ENCODE results near the gene TMEM82.

Gene TMEM82

DNA sequence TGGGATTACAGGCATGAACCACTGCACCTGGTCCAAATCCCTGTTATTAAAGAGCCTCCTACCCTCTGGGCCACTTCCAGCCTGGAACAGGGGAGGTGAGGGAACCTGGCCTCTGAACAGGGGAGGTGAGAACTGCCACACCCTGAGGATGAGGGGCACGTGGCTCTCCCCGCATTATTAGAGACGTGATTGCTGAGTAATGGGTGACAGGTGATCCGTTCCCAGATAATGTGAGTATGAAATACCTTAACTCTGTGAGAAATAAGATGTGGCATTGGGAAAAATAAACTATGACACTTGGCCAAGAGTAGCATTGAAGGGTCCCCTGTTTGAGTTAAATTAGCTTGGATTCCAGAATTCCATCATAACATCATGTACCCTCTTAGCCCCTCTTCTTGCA, 19.9 kb upstream of the TMEM82 start:
- no peak for DNase-seq

DNA sequence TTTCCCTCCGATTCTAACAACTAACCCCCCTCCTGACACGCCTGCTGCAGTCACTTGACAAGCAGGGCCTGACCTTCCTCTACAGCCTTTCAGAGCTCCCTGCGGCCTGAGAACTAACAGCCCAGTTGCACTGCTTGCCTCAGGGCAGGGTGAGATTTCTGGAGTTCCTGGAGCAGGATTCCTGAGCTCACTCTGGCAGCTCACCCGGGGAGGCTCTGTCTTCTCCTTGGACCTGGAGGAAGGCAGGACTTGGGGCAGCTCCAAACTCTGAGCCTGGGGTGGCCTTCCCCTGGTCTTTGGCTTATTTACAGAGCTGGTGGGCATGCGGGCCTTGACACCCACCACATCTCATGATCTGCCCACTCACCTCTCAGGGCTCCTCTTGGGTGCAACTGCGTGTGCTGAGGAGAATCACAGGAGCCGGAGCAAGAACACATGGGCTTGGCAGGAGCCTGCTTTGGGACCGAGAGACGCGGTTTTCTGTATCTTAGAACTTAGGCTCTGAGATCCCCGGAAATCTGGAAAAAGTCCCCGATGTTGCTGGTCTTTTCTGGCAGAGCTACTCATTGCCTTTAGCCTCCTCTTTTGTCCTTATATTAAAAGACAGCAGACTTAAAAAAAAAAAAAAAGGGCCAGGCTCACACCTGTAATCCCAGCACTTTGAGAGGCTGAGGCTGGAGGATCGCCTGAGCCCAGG, 19.3 kb upstream of the TMEM82 start:
- no peak for DNase-seq

DNA sequence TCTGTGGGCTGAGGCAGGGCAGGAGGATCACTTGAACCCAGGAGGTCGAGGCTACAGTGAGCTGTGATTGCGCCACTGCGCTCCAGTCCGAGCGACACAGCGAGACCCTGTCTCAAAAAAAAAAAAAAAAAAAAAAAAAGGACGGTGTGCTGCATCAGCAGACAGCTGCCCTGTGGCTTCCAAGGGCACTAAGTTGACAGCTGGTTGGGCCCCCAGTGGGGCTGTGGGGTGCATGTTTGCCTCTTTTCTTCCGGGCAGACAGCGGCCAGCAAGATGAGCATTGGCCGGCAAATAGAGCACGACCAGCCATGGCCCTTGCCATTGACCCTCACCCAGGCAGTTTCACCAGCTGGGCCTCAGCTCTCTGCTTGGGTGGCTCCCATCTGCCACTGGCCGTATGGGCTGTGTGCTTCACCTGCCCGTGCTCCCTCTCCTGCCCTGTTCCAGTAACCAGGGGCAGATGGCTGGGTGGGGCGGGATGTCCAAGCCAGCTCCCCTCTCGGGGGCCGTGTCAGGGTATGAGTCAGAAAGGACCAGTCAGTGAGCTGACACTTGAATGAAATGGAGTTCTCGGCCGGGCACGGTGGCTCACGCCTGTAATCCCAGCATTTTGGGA, 18.6 kb upstream of the TMEM82 start:
- DNase-seq, result no peak

DNA sequence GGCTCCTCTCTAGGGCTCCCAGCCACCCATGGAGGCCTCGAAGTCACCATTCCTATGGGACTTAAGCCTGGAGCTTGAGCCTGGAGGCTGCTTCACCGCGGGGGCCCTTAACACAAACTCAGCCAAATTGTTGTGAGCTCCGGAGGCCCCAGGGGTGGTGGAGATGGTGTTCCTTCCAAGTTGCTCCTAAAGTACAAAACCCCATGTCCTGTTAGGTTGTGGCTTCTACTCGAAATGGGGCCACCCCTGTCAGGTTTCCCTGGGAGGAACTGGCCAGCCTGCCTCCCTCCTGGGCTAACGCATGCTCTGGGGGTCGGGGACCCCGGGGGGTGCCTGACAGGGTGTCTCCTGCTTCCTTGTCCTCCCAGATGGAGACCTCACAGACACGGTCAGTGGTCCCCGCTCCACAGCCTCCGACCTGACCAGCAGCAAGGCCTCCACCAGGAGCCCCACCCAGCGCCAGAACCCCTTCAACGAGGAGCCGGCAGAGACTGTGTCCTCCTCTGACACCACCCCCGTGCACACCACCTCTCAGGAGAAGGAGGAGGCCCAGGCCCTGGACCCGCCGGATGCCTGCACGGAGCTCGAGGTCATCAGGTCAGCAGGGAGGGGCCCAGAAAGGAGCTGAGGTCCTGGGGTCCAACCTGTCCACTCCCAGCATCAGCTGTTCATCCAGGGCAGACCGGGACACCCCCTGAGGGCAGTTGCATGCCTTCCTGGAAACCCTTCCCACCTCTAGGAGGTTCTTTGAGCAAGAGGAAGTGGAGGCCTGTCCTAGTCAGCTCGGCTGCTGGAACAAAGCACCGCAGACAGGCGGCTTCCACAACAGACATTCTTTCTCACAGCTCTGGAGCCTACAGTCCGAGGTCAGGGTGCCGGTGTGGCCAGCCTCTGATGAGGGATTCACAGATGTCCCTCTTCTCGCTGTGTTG, 17.1 kb upstream of the TMEM82 start:
- DNase-seq, result no peak

DNA sequence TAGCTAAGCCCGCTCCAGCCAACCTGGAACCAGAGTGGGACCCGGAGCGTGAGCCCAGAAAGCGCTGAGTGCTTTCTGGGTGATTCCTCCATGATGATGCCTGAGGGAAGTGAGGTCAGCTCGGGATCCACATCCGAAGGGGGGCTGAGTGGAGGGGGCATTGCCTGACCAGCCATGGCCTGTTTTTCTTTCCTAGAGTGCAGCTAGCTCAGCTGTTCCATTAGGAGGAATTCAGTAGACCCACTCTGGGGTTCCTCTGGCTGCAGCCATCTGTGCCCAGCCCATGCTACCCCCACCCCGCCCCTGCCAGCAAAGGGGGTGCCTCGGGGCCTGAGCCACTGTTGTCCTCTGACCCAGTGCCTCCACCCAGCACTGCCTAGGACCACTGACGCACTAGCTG, 15.8 kb upstream of the TMEM82 start:
- DNase-seq, result no peak

DNA sequence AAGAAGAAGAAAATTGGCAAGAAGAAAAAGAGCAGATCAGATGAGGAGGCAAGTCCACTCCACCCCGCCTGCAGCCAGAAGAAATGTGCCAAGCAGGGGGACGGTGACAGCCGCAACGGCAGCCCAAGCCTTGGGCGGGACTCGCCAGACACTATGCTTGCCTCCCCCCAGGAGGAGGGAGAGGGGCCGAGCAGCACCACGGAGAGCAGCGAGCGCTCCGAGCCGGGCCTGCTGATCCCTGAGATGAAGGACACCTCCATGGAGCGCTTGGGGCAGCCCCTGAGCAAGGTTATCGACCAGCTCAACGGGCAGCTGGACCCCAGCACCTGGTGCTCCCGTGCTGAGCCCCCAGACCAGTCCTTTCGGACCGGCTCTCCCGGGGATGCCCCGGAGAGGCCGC, 15.3 kb upstream of the TMEM82 start:
- no peak for DNase-seq

DNA sequence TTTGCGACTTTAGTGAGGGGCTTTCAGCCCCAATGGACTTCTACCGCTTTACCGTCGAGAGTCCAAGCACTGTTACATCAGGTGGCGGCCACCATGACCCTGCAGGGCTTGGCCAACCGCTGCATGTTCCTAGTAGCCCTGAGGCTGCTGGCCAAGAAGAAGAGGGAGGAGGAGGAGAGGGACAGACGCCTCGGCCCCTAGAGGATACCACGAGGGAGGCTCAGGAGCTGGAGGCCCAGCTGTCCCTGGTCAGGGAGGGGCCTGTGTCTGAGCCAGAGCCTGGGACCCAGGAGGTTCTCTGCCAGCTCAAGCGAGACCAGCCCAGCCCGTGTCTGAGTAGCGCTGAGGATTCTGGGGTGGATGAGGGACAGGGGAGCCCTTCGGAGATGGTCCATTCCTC, 14.9 kb upstream of the TMEM82 start:
- DNase-seq, result no peak

DNA sequence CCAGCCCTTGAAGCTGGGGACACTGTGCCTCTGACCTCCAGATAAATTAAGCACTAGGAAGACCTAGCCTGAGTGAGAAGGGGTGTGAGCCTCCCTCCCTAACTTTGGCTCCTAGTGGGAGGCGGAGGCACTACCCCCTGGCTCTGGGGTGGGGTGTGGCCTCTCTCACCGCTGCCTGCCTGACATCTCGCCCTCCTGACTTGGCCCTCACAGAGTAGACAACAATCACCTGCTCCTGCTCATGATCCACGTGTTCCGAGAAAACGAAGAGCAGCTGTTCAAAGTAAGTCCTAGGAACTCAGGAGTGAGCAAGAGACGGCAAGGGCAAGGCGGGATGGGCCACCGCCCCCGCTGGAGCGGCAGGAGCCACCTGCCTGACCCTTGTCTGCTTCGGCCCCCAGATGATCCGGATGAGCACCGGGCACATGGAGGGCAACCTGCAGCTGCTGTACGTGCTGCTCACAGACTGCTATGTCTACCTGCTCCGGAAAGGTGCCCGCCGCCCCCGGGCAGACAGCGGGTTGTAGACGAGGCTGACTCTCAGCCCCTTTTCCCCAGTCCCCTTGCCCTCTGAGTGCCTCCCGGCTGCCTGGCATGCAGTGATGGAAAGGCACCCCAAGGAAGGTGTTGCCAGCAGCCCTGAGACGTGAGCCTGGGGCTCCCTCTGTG, 14.3 kb upstream of the TMEM82 start:
- DNase-seq, result no peak

DNA sequence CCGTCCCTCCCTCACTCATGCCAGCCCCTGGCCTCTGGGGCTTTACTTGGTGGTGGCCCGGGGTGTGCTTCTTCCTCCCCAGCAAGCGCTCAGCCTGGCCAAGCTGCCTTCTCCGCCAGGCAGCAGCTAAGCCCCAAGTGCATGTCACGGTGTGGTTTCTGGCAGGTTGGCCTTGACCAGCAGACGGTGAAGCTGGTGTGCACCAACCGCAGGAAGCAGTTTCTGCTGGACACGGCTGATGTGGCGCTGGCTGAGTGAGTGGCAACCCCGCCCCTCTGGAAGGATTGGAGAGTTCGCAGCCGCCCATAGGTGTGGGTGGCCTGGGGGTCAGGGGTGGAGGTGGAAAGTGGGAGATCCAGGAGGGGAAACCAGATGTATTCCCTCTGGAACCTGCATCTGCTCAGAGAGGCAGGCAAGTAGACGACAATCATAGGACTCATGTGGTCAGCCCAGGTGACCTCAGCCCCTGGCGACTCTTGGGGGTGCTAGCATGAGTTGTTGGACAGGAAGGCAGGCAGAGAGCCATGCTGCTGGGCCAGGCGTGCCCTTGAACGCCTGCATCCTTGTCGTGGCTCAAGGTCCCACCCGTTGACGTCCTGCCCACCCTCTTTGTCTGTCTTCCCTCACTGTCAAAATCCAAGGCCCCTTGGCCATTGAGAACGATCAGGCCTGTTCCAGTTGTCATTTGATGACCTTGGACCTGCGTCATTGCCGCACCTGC, 13.2 kb upstream of the TMEM82 start:
- no peak for DNase-seq

DNA sequence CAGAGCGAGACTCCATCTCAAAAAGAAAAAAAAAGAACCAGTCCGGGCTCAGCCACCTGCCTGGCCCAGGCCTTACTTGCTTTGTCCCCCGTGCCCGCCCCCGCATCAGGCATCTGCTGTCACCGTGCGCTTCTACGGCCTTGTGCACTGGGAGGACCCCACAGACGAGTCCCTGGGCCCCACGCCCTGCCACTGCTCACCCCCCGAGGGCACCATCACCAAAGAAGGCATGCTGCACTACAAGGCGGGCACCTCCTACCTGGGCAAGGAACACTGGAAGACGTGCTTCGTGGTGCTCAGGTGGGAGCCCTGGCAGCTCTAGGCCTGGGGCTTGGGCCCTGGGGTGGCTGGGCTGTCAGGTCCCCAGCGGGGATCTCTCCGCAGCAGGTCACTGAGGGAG, 11.9 kb upstream of the TMEM82 start:
- no peak for DNase-seq

DNA sequence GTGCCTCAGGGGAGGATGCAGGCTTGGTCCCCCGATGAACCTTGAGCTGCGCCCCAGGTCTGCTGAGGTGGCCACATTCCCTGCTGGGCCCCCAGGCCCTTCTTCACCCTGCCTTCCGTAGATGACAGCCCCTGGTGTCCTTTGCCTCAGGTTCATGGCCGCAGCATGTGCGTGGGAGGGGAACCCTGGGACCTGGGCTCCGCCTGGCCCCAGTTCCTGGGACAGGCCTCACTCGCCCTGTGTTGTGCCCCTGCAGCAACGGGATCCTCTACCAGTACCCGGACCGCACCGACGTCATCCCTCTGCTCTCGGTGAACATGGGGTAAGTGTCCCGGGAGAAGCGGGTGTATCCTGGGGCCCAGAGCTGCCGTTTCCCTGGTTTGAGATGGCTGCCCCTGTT, 11.4 kb upstream of the TMEM82 start:
- DNase-seq, result no peak

DNA sequence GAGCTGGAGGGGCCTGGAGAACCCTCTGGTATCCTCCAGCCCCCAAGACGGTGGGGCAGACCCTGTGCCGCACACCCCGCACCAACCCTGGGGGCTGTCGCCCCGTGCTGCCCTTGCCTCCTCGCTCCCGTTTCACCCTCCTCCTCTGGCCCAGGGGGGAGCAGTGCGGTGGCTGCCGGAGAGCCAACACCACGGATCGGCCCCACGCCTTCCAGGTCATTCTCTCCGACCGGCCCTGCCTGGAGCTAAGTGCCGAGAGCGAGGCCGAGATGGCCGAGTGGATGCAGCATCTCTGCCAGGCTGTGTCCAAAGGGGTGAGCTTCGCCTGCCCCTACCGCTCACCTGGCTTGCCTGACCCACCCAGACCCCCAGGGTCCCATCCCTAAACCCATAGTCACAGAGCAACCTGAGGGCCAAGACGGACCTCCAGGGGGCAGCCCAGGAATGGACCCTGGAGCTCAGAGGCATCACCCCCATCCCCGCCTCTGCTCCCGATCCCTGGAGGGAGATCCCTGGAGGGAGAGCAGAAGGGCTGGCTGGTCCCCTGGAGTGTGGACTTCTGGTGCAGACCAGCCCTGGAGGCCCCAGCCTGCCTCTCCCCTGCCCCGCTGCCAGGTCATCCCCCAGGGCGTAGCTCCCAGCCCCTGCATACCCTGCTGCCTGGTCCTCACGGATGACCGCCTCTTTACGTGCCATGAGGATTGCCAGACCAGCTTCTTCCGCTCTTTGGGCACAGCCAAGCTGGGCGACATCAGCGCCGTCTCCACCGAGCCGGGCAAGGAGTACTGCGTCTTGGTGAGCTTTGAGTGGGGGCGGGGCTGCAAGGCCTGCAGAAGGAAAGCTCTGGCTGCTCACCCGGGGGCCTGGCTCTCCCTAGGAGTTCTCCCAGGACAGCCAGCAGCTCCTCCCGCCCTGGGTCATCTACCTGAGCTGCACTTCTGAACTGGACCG, 10.3 kb upstream of the TMEM82 start:
- DNase-seq, result no peak

DNA sequence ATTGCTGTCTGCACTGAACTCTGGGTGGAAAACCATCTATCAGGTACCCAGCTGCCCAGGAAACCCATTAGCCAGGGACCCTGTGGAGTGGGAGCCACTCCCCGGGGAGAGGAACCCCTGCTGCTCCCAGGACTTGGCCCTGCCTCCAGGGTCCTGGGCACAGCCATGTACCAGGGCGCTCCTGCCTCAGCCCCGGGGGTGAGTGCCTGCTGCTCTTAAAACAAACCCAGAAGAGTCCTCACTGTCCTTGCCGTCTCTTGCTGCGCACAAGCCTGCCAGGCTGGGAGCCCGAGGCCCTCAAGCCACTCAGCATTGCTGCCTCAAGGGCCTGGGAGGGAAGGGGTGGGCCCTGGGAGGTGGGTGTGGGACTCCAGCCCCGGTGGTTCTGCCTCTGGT, 9.6 kb upstream of the TMEM82 start:
- no peak for DNase-seq

DNA sequence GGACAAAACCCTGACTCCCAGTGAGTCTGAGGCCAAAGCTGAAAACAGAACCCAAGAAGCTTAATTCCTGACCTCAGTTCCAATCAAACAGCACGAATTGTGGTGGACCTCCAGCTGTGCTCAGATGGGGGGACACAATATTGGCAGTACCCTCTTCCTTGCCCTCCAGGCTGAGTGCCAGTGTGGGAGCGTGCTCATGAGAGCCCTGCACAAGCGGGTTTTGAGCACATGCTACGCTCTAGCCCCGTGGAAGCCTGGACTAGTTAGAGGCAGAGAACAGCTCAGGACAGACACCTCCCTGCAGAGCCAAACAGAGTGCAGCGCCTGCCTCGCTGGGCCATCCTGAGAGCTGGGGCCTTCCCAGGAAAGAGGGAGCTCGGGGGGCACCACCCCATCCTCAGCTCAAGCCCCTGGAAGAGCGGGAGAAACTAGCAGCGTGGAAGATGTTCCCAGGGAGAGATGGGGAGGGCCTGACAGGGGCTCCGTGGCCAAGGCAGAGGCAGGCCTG, 9.0 kb upstream of the TMEM82 start:
- no peak for DNase-seq

DNA sequence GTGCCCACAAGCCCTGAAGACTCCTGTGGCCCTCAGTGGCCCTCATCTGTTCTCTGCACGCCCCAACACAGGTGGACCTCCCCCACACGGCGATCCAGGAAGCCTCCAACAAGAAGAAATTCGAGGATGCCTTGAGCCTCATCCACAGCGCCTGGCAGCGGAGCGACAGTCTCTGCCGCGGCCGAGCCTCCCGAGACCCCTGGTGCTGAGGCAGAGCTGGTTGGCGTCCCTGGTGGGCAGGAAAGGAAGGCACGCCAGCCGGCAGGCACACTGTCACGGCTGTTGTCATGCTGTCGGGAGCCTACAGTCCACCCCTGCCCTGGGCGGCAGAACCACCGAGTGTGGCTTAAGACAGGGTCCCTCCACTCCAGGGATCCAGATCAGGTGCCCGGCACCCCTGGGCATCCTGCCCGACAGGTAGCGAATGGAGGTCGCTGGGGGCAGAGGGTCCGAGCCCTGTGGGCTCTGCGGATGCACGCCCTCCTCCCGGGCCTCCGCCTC, 8.5 kb upstream of the TMEM82 start:
- no peak for DNase-seq

DNA sequence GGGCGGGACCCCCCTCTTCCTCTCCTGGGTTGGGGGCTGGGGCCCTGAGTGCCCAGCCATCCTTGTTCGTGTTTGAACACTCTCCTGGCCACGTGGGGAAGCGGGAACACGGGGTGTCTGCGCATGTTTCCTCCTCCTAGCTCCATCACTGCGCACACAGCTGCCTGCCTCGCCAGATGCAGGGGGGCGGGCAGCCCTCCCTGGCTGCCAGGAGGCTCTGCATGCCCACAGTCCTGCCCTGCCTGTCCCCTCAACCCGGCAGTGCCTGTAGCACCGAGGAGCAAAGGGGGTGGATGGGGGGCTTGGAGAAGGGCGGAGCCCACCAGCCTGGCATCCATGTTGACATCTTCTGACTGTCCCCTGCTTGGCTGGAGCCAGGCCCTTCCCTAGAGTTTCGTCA, 8.0 kb upstream of the TMEM82 start:
- DNase-seq, result no peak

DNA sequence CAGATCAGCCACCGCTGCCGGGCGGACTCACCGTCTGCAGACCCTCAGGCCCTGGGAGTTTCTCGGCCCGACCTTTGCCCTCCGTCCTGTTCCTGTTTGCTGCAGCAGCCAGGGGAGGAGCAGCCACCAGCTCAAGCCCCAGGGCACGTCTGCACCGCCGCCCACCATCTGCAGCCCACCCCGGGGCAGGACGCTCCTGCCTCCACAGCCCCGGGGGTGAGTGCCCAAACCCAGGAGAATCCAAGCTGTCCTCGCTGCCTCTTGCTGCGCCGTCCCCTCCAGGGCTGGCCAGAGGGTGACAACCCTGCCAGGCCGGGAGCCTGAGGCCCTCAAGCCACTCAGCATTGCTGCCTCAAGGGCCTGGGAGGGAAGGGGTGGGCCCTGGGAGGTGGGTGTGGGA, 7.4 kb upstream of the TMEM82 start:
- no peak for DNase-seq

DNA sequence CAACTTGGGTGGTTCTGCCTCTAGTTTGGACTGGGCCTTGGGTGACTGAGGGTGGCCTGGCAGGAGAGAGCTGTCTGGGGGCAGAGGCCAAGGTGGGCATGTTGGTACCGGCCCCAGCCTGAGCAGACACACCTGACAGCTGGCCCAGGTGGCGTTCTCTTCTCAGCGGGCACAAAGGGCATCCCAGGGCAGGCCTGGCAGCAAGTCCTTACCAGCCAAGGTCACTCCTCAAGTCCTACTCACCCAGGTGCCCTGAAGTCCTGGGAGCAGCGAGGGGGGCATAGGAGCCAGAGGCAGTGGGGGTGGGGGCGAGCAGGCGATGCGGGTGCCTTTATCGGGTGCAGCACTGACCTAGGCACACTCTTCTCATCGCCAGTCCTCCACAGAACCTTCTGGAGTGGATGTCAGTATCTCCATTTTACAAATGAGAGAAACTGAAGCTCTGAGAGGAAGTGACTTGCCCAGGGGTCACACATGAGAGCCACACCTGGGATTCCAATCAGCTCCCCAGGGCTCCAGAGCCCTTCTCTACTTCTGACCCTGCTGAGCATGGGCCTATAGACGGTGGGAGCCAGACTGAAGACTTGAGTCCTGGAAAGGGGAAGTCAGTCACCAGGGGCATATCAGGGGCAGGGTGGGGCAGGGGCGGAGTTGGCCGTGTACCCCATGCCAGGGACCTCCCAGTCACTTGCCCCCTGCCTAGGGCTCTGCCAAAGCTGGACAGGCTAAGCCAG, 6.8 kb upstream of the TMEM82 start:
- no peak for DNase-seq

DNA sequence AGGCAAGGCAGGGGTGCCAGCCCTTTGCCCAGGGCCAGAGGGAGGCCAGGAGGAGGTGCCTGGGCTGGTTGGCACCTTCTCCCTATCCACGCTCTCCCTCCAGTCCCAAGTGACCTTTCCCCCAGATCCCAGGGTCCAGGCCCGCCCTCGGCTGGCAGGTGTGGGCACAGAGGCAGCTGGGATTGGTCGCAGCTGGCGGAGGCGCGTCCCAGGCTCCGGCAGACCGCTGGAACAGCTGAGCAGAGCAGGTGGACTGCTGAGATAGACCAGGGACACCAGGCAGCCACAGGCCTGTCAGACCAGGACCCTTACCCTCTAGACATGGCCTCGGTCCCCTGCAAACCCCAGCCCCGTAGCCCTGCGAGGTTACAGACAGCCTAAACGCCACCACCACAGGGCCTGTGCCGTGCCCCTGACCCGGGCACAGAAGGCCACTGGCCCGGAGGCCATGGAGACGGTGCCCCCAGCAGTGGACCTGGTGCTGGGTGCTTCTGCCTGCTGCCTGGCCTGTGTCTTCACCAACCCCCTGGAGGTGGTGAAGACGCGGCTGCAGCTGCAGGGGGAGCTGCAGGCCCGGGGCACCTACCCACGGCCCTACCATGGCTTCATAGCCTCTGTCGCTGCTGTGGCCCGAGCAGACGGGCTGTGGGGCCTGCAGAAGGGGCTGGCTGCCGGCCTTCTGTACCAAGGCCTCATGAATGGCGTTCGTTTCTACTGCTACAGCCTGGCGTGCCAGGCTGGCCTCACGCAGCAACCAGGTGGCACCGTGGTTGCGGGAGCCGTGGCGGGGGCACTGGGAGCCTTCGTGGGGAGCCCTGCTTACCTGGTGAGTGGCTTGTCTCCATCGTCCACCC, 6.0 kb upstream of the TMEM82 start, which contains the start of gene SLC25A34:
Gene SLC25A34 (plus strand): TSS at position 221 of the 854 bp plus-strand sequence. CDS start 228 bp downstream, at position 449.
- DNase-seq, result no peak

Data from activated CD4-positive, alpha-beta T cell treated with anti-CD3 and anti-CD28 coated beads for 1 hour (primary cell).